Natural killer cell (primary cell): ENCODE data around the gene STK11IP. TPM values are rescaled to one million over a fixed set of nuclear protein-coding genes. Genes with fewer than 3 reads are reported as not detected.

Source experiments
- ATAC-seq, 3 donors: fragments of 150-1000 bp in 2 of 3; fragments of 200-7000 bp in 1 of 3; cut with Tn5 transposase; 1 replicate in 1 of 3; 2 replicates in 2 of 3; pipeline ENCODE4 v1.10.0; 2021; ENCODE audit warnings: mild to moderate bottlenecking in 2 of 3, moderate library complexity in 2 of 3
- DNase-seq, 2 donors: peaks; one replicate each; pipeline versions ENCODE4 v3.0.0 to v3.0.0-alpha.2; 2013 to 2021; ENCODE audit warnings: mixed read lengths in 1 of 2
- H3K27ac ChIP-seq: one replicate; pipeline ENCODE4 v1.5.1; 2013; ENCODE audit warnings: mild to moderate bottlenecking, low read length
- H3K27me3 ChIP-seq: one replicate; pipeline ENCODE4 v1.6.1; 2013; ENCODE audit warnings: low read length; ENCODE audit not compliant: control insufficient read depth, insufficient read depth
- H3K36me3 ChIP-seq: one replicate; pipeline ENCODE4 v1.6.1; 2013; ENCODE audit warnings: low read length; ENCODE audit not compliant: control insufficient read depth, insufficient read depth
- H3K4me1 ChIP-seq: one replicate; pipeline ENCODE4 v1.6.1; 2013; ENCODE audit warnings: low read length; ENCODE audit not compliant: control insufficient read depth, insufficient read depth
- H3K4me3 ChIP-seq: one replicate; pipeline ENCODE4 v1.5.1; 2013; ENCODE audit warnings: low read length
- H3K9me3 ChIP-seq: one replicate; pipeline ENCODE4 v1.6.1; 2013; ENCODE audit warnings: low read length; ENCODE audit not compliant: control insufficient read depth, insufficient read depth
- H3K27ac Mint-ChIP-seq, 2 donors: one replicate each; pipeline ENCODE4 v1.8.0; 2022; ENCODE audit warnings: mild to moderate bottlenecking in 2 of 2, mixed read lengths in 2 of 2, moderate library complexity in 1 of 2
- H3K27me3 Mint-ChIP-seq, 2 donors: one replicate each; pipeline ENCODE4 v1.8.0; 2022; ENCODE audit warnings: low read depth in 2 of 2, mixed read lengths in 2 of 2
- H3K36me3 Mint-ChIP-seq: one replicate; pipeline ENCODE4 v1.8.0; 2022; ENCODE audit warnings: mixed read lengths
- H3K4me1 Mint-ChIP-seq, 2 donors: one replicate each; pipeline ENCODE4 v1.8.0; 2022; ENCODE audit warnings: mixed read lengths in 2 of 2
- H3K4me3 Mint-ChIP-seq: one replicate; pipeline ENCODE4 v1.8.0; 2022; ENCODE audit warnings: mild to moderate bottlenecking, moderate library complexity, mixed read lengths
- H3K9me3 Mint-ChIP-seq, 2 donors: one replicate each; pipeline ENCODE4 v1.8.0; 2022; ENCODE audit warnings: mixed read lengths in 2 of 2
- WGBS: methylation state at CpG from one replicate; pipeline ENCODE4 v1.1.7; 2013; ENCODE audit warnings: missing lambda C conversion rate; ENCODE audit not compliant: insufficient coverage; 5-methylcytosine and 5-hydroxymethylcytosine counted together
- intact Hi-C: fragments of 100-400 bp; cut with micrococcal nuclease; formaldehyde crosslinking; loops from one replicate; pipeline ENCODE4 v1.14.2; 2022
- total RNA-seq, 4 donors: library from RNA; stranded (reverse); fragments of 120-200 nt in 1 of 4; gene quantifications; one replicate each; pipeline versions ENCODE4 v1.2.3 to v1.2.4, GENCODE V29; 2013 to 2022
- TF ChIP-seq, protein P1 (sequence below): fragments of 200-600 bp; IDR thresholded peaks from one replicate; pipeline ENCODE4 v1.8.0; 2022; ENCODE audit warnings: antibody characterized with exemption

Gene STK11IP
- total RNA-seq, 3 donors from 2014 or later (not counting 1 experiment from before 2014, with no cell fraction given) = 56.1 to 76.0 (median 65.2) TPM

DNA sequence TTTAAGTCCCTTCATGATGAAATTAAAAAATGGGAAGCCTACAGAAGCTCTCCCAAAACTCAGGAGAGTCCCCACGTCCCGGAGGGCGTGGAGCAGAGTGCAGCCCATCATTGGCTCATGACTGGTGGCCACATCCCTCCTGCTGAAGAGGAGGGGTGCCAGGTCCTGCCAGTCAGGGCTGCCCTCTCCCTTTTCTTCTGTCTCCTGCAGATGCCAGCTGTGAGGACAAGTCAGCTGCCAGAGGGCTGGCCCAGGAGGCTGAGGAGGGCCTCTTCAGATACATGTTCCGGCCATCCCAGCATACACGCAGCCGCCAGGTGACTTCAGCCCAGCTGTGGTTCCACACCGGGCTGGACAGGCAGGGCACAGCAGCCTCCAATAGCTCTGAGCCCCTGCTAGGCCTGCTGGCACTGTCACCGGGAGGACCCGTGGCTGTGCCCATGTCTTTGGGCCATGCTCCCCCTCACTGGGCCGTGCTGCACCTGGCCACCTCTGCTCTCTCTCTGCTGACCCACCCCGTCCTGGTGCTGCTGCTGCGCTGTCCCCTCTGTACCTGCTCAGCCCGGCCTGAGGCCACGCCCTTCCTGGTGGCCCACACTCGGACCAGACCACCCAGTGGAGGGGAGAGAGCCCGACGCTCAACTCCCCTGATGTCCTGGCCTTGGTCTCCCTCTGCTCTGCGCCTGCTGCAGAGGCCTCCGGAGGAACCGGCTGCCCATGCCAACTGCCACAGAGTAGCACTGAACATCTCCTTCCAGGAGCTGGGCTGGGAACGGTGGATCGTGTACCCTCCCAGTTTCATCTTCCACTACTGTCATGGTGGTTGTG, 23.0 kb upstream of the STK11IP start:
- Mint-ChIP-seq H3K4me1 (no peaks in the 10 kb centered on the region), H3K9me3 (no peaks in the 10 kb centered on the region)
- DNase-seq = no peak

DNA sequence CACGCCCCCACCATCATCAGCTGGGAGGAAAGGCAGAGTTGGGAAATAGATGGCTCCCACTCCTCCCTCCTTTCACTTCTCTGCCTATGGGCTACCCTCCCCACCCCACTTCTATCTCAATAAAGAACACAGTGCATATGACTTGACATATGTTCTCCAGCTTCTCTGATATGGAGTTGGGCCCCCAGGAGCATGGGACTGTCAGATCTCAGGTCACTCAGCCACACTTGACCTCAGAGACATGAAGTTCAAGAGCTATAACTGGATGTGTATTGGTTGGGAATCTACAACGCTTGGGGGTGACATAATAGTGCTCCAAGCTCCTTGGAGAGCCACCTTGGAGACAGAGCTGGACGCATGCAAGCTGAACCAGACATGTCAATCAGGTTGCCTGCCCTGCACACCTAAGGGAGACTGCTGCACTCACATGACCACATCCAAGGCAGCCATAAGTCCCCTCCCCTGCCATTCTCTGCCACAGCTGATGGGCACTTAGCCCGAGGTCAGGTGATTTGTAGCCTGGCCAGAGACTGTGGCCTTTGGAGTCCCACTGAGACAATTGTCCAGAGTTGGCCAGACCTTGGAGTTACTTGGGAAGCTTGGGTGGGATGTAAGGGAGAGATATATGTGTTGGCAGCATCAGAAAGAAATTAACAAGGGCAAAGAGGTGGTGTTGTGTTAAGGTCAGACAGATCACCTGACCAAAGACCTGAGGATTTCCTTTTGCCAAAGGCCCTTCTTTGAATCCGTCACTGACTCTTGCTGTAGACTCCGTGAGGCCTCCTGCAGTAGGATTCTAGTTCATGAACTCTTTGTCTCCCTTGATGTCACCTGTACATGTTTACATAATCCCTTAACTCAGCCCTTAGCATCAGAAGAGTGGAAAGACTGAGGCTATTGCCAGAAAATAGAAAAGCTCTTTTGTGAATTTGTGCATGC, 21.8 kb upstream of the STK11IP start:
- H3K4me1 Mint-ChIP-seq = no peaks in the 10 kb centered on the region
- intact Hi-C loops = no loop called here

More for the DNA sequence above, 23.0 kb upstream of the STK11IP start:
- H3K27ac Mint-ChIP-seq = no peak overlapping the region
- peaks cover 7% of the 10 kb centered on the region for H3K4me1 ChIP-seq
- TF ChIP-seq, protein P1, sequence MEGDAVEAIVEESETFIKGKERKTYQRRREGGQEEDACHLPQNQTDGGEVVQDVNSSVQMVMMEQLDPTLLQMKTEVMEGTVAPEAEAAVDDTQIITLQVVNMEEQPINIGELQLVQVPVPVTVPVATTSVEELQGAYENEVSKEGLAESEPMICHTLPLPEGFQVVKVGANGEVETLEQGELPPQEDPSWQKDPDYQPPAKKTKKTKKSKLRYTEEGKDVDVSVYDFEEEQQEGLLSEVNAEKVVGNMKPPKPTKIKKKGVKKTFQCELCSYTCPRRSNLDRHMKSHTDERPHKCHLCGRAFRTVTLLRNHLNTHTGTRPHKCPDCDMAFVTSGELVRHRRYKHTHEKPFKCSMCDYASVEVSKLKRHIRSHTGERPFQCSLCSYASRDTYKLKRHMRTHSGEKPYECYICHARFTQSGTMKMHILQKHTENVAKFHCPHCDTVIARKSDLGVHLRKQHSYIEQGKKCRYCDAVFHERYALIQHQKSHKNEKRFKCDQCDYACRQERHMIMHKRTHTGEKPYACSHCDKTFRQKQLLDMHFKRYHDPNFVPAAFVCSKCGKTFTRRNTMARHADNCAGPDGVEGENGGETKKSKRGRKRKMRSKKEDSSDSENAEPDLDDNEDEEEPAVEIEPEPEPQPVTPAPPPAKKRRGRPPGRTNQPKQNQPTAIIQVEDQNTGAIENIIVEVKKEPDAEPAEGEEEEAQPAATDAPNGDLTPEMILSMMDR = no peak
- H3K4me3 Mint-ChIP-seq = no peak overlapping the region
- WGBS = 87% methylated on average over 22 of the region's 22 CpGs
- H3K36me3 Mint-ChIP-seq = no peaks in the 10 kb centered on the region
- no peaks in the 10 kb centered on the region for H3K36me3 ChIP-seq
- intact Hi-C loops = no loop called here
- no peak overlapping the region for H3K27ac ChIP-seq
- no peak for ATAC-seq
- peaks cover 39 to 47% of the 10 kb centered on the region in 2 donors for H3K27me3 Mint-ChIP-seq
- no peaks in the 10 kb centered on the region for H3K9me3 ChIP-seq
- H3K4me3 ChIP-seq = no peak overlapping the region
- peaks cover 9% of the 10 kb centered on the region for H3K27me3 ChIP-seq

DNA sequence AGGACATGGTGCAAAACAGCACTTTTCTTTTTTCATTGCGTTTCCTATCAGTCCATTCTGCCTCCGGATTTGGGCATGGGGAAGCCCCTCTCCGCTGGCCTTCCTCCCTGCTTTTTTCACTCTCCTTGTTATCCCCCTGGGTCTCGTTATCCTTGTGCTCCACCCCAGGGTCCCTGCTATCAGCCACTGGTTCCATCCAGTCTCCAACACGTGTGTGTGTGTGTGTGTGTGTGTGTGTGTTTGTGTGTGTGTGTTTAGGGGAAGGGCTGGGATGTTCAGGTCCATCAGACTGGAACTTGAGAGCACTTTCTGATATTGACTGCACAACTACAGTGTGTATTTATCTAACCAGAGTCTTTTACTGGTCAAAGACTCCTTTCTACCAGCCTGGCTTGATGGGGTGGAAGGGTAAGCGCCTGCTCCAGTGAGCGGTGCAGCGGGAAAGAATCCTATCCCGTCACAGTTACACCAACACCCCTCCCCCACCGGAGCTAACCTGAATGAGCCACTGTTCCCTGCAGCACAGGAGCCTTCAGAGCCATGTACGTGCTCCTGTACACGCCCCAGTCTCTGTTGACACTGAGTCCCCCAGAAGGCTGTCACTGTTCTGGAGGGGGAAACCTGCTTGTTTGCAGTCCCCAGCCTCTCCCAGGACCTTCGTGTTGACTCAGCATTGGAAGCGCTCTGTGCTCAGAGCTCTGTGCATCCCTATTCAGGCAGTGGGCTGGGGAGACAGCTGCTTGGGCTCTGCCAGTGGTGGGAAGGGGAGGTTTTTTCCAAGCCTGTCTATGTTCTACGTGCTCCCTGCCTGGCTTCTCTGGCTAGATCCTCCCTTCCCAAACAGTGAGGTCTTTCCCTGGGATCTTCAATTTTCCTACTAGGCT, 20.9 kb upstream of the STK11IP start:
- H3K9me3 ChIP-seq = no peaks in the 10 kb centered on the region
- Mint-ChIP-seq H3K36me3 (no peaks in the 10 kb centered on the region), H3K27ac (no peak overlapping the region), H3K27me3 (peaks cover 32 to 40% of the 10 kb centered on the region in 2 donors), H3K4me3 (no peak overlapping the region), H3K4me1 (no peaks in the 10 kb centered on the region), H3K9me3 (no peaks in the 10 kb centered on the region)
- H3K36me3 ChIP-seq = no peaks in the 10 kb centered on the region
- no peak overlapping the region for H3K27ac ChIP-seq
- H3K27me3 ChIP-seq = peaks cover 2% of the 10 kb centered on the region
- H3K4me3 ChIP-seq = no peak overlapping the region
- no peak for DNase-seq
- TF ChIP-seq, protein P1 = no peak
- H3K4me1 ChIP-seq = no peaks in the 10 kb centered on the region
- intact Hi-C loops = no loop called here
- WGBS = 66% methylated on average over 14 of the region's 15 CpGs
- no peak for ATAC-seq

More for the DNA sequence above, 21.8 kb upstream of the STK11IP start:
- H3K9me3 ChIP-seq = no peaks in the 10 kb centered on the region
- 79% methylated on average over 6 of the region's 6 CpGs for WGBS
- H3K27ac Mint-ChIP-seq = no peak overlapping the region
- H3K36me3 ChIP-seq = no peaks in the 10 kb centered on the region
- DNase-seq = no peak
- peaks cover 34 to 43% of the 10 kb centered on the region in 2 donors for H3K27me3 Mint-ChIP-seq
- H3K4me3 ChIP-seq = no peak overlapping the region
- H3K36me3 Mint-ChIP-seq = no peaks in the 10 kb centered on the region
- H3K27me3 ChIP-seq = peaks cover 4% of the 10 kb centered on the region
- TF ChIP-seq, protein P1 = no peak
- H3K9me3 Mint-ChIP-seq = no peaks in the 10 kb centered on the region
- H3K27ac ChIP-seq = no peak overlapping the region
- H3K4me1 ChIP-seq = peaks cover 7% of the 10 kb centered on the region
- no peak overlapping the region for H3K4me3 Mint-ChIP-seq
- no peak for ATAC-seq
